D721Med (cell line): Measurements from ENCODE around the gene DCAF15.

Experiments
- DNase-seq: peaks from one replicate; pipeline ENCODE4 v3.0.0; 2011; ENCODE audit warnings: low spot score; ENCODE audit not compliant: insufficient read length
- FAIRE-seq: peaks from 2 replicates; lab custom pipeline; 2011; peaks lifted over from hg19 to GRCh38; lab: Jason Lieb, UNC
- TF ChIP-seq, protein P1 (sequence below): IDR thresholded peaks from 2 replicates; pipeline ENCODE4 v1.5.1; 2012; ENCODE audit warnings: mild to moderate bottlenecking, control low read depth; ENCODE audit not compliant: insufficient read depth; ENCODE audit errors: missing control alignments

The DCAF15 gene

DNA sequence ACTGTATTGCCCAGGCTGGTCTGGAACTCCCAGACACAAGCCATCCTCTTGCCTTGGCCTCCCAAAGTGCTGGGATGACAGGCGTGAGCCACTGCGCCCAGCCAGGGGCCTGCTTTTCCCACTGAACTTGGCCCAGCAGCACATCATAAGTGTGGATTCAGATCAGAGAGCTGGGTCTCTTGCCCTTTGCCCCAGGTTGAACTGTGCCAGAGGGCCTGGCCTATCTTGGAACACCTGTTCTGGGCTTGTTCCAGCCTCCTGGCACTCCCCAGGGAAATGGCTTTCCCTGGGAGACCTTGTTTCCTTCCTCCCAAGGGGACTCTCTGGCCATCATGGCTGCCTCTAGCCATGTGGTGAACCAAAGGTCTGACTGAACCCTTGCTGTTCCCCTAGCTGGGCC, 42.9 kb upstream of the DCAF15 start:
- DNase-seq (no peak), FAIRE-seq (no peak)
- TF ChIP-seq, protein P1, sequence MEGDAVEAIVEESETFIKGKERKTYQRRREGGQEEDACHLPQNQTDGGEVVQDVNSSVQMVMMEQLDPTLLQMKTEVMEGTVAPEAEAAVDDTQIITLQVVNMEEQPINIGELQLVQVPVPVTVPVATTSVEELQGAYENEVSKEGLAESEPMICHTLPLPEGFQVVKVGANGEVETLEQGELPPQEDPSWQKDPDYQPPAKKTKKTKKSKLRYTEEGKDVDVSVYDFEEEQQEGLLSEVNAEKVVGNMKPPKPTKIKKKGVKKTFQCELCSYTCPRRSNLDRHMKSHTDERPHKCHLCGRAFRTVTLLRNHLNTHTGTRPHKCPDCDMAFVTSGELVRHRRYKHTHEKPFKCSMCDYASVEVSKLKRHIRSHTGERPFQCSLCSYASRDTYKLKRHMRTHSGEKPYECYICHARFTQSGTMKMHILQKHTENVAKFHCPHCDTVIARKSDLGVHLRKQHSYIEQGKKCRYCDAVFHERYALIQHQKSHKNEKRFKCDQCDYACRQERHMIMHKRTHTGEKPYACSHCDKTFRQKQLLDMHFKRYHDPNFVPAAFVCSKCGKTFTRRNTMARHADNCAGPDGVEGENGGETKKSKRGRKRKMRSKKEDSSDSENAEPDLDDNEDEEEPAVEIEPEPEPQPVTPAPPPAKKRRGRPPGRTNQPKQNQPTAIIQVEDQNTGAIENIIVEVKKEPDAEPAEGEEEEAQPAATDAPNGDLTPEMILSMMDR: no peak

DNA sequence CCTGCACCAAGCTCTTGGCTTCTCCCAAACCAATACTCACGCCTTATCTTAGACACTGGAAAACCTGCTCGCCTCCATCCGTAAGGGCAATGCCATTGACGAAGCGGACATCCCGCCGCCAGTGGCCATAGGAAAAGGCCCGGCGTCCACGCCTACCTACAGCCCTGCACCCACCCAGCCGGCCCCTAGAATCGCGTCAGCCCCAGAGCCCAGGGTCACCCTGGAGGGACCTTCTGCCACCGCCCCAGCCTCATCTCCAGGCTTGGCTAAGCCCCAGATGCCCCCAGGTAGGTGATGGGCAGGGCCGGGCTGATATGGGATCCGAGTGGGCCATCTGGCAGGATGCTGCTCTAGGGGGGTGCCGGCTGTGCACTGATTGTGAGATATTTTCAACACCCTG, 39.0 kb upstream of the DCAF15 start:
- DNase-seq (no peak), FAIRE-seq (no peak)
- TF ChIP-seq, protein P1: no peak

DNA sequence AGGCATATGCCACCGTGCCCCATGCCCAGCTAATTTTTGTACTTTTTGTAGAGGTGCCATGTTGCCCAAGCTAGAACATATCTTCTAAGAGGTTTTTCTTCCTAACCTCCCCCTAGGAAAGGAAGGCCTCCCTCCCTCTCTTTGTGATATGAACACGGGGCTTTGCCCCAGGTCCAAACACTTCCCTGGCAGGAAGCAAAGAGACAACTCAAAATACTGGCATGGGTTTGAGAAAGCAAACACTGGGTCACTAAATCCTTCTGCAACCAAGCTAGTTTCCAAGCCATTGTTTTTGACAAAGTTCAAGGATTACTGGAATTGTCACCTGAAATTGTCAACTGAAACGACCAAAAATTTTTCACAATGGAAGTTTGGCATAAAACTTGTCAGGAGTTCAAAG, 37.5 kb upstream of the DCAF15 start:
- no peak for DNase-seq
- TF ChIP-seq, protein P1: no peak
- FAIRE-seq: no peak

DNA sequence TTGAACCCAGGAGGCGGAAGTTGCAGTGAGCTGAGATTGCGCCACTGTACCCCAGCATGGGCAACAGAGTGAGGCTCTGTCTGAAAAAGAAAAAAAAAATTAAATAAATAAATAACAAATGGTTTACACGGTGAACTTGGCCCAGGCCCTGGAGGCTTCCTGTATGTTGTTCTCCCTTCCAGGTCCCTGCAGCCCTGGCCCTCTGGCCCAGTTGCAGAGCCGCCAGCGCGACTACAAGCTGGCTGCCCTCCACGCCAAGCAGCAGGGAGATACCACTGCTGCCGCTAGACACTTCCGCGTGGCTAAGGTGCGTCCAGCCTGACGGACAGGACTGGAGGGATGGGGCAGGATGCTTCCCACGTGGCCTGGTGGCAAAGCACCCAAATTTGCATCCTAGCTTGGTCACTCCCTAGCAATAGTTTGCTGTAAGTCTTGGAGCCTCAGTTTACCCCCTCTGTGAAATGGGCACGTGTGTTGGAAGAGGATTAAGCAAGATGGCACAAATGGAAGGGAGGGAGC, 34.4 kb upstream of the DCAF15 start:
- DNase-seq: no peak
- FAIRE-seq: no peak
- TF ChIP-seq, protein P1: no peak

DNA sequence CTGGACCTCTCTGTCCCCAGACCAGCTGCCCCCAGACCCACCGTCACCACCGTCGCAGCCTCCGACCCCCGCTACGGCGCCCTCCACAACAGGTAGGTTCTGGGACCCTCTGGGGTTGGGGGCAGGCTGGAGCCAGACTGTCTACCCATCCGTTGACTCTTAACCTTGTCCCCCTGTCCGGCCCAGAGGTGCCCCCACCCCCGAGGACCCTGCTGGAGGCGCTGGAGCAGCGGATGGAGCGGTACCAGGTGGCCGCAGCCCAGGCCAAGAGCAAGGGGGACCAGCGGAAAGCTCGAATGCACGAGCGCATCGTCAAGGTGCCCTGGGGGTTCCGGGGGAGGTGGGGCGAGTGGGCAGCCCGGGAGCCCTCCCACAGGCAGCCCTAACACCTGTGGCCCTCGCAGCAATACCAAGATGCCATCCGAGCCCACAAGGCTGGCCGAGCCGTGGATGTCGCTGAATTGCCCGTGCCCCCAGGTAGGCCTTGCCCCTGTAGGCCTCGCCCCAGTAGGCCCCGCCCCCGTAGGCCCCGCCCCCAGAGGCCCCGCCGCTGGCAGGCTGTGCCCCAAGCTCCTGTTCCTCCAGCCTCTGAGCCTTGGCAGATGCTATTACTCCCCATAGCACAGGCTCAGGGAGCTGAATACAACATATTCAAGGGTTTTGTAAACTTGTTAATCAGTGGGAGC, 33.4 kb upstream of the DCAF15 start:
- TF ChIP-seq, protein P1: no peak
- FAIRE-seq (no peak), DNase-seq (no peak)

DNA sequence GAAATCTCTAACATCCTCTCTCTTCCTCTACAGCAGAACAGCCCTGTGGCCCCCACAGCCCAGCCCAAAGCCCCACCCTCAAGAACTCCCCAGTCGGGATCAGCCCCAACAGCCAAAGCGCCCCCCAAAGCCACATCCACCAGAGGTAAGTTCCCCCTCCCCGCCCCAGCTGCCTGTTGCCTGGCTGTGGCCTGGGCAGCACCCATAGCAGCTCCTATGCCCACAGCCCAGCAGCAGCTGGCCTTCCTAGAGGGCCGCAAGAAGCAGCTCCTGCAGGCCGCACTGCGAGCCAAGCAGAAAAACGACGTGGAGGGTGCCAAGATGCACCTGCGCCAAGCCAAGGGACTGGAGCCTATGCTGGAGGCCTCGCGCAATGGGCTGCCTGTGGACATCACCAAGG, 31.8 kb upstream of the DCAF15 start:
- TF ChIP-seq, protein P1: no peak
- no peak for FAIRE-seq
- no peak for DNase-seq
